ENCODE results near the gene GRN.

The GRN gene

DNA sequence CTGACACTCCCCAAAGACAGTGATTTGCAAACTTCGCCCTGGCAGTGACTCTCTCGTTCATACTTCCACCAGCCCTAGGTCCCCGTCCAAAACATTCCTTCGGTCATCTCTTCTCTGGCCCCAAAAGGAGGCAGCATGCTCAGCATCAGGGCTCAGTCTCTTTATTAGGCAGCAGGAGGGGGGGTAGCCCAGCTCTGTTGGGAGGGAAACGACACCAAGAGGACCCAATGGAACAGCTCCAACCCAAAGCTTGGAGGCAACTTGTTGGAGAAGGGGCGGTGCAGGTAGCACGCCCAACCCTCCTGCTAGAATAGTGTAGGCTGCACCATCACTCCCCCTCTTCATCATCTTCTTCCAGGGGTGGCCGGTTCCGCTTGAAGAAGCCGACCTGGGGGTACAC lies 26.9 kb downstream of the GRN start:
- no peak overlapping the region; the same call in 1 of the 2 replicates for H2AFZ ChIP-seq (ENCODE audit: low read depth, low read length)
- H4K20me1 ChIP-seq (ENCODE audit: insufficient read depth, low read length), result no peaks in the 10 kb centered on the region
- no peaks in the 10 kb centered on the region for H3K4me1 ChIP-seq (ENCODE audit: insufficient read depth, low read length)
- no peak for DNase-seq
- H3K4me2 ChIP-seq (ENCODE audit: insufficient read depth, low read length), result no peak overlapping the region
- no peak overlapping the region for H3K27ac ChIP-seq (ENCODE audit: low read length)
- H3K27me3 ChIP-seq (ENCODE audit: insufficient read depth, low read length, poor library complexity), result no peaks in the 10 kb centered on the region
- H3K4me3 ChIP-seq (ENCODE audit: low read depth in 1 of 2, low read length in 2 of 2), result no peak overlapping the region
- ATAC-seq (ENCODE audit: insufficient read depth, low read depth), result no peak
- TF ChIP-seq, protein P1, sequence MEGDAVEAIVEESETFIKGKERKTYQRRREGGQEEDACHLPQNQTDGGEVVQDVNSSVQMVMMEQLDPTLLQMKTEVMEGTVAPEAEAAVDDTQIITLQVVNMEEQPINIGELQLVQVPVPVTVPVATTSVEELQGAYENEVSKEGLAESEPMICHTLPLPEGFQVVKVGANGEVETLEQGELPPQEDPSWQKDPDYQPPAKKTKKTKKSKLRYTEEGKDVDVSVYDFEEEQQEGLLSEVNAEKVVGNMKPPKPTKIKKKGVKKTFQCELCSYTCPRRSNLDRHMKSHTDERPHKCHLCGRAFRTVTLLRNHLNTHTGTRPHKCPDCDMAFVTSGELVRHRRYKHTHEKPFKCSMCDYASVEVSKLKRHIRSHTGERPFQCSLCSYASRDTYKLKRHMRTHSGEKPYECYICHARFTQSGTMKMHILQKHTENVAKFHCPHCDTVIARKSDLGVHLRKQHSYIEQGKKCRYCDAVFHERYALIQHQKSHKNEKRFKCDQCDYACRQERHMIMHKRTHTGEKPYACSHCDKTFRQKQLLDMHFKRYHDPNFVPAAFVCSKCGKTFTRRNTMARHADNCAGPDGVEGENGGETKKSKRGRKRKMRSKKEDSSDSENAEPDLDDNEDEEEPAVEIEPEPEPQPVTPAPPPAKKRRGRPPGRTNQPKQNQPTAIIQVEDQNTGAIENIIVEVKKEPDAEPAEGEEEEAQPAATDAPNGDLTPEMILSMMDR (IDR thresholded peaks at IDR 0.05; ENCODE audit: borderline replicate concordance, extremely low read depth, low read length, poor library complexity, severe bottlenecking), result no peak
- no peak for TF ChIP-seq EZH2 (IDR thresholded peaks at IDR 0.05; ENCODE audit: borderline replicate concordance, low read depth, low read length, severe bottlenecking)
- no peaks in the 10 kb centered on the region for H3K36me3 ChIP-seq (ENCODE audit: insufficient read depth, low read length)
- H3K9me3 ChIP-seq (ENCODE audit: insufficient read depth, low read length, severe bottlenecking), result no peaks in the 10 kb centered on the region
- H3K79me2 ChIP-seq (ENCODE audit: insufficient read depth, low read length), result no peaks in the 10 kb centered on the region
- no peak overlapping the region for H3K9ac ChIP-seq (ENCODE audit: low read depth, low read length)

DNA sequence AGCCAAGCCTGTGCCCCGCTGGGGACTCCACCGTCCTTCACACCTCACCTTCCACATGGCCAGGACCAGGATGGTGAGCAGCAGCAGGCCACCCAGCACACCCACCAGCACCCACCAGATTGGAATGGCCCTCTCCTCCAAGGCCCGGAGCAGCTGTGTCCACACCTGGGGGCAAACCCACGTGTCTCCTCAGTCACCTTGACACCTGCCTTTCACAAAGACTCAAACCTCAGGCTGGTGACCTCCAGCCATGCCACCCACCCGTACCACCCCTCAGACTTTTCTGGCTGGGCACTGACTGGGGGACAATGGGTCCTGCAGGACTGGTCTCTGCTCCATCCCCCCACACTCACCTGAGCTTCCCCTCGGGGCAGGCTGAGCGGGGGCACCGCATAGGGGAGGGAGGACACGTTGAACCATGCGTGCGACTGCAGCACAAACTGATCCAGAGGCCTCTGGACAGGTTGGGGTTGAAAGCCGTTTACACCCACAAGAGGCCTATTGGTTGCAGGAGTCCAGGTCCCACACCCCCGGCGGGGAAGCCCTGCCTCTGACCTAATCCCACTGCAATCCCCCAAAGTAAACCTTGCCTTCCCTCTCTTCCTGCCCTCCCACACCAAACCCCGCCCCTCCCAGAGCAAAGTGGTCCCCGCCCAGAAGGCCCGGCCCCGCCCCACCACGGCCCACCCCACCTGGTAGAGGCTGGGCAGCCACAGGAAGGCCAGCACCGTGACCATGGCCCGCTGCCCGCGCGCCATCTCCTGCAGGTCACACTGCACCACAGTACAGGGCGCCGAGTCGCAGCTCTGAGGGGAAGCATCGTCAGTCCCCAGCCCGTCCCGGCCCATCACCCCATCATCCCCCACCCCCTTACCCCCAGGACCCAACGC lies 29.4 kb downstream of the GRN start:
- DNase-seq (no peak), ATAC-seq (ENCODE audit: insufficient read depth, low read depth) (no peak)
- Histone ChIP-seq H3K27me3 (ENCODE audit: insufficient read depth, low read length, poor library complexity) (no peaks in the 10 kb centered on the region), H3K9ac (ENCODE audit: low read depth, low read length) (no peak overlapping the region), H4K20me1 (ENCODE audit: insufficient read depth, low read length) (no peaks in the 10 kb centered on the region), H3K4me2 (ENCODE audit: insufficient read depth, low read length) (no peak overlapping the region), H3K9me3 (ENCODE audit: insufficient read depth, low read length, severe bottlenecking) (no peaks in the 10 kb centered on the region), H3K36me3 (ENCODE audit: insufficient read depth, low read length) (no peaks in the 10 kb centered on the region), H3K79me2 (ENCODE audit: insufficient read depth, low read length) (no peaks in the 10 kb centered on the region), H3K4me1 (ENCODE audit: insufficient read depth, low read length) (no peaks in the 10 kb centered on the region), H2AFZ (ENCODE audit: low read depth, low read length) (no peak overlapping the region), H3K27ac (ENCODE audit: low read length) (no peak overlapping the region), H3K4me3 (ENCODE audit: low read depth in 1 of 2, low read length in 2 of 2) (no peak overlapping the region)
- TF ChIP-seq EZH2 (IDR thresholded peaks at IDR 0.05; ENCODE audit: borderline replicate concordance, low read depth, low read length, severe bottlenecking), result no peak
- TF ChIP-seq, protein P1 (IDR thresholded peaks at IDR 0.05; ENCODE audit: borderline replicate concordance, extremely low read depth, low read length, poor library complexity, severe bottlenecking), result no peak

DNA sequence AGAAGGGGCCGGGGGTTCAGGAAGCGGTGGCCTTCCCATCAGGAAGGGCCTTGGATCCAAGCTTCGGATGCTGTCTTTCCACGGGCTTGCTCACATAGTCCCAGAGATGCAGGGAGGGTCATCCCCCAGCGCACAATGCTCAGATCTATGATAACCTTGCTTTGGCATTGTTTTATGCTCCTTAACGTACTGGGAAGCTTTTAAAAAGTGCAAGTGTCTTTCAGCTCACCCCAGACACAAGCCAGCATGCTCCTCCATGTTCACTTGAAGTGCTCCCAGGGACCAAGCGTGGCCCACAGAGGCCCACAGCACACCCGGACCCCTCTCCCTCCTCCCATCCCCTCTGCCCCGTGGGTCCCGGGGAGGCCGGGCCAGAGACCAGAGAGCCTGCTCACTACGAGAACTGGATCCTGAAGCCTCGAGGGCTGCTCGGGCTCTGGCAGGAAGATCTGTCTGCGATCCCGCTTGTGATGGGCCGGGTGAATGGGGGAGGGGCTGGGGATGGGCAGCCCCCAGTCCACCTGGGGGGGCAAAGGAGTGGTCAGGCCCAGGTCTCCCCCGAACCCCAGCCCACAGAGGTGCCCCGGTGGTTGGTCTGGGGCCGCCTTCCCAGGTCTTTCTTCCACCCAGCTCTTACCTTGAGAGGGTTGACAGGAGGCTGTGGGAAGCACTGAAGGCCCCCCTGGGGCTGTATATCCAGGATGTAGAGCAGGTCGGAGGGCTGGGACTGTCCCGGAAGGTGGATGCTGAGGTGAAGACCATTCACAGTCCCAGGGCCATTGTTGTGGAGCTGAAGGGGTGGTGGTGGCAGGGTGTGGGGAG lies 30.3 kb downstream of the GRN start:
- H3K4me1 ChIP-seq (ENCODE audit: insufficient read depth, low read length), result no peaks in the 10 kb centered on the region
- H3K27ac ChIP-seq (ENCODE audit: low read length), result no peak overlapping the region
- ATAC-seq (ENCODE audit: insufficient read depth, low read depth) (no peak), DNase-seq (no peak)
- no peaks in the 10 kb centered on the region for H3K36me3 ChIP-seq (ENCODE audit: insufficient read depth, low read length)
- H2AFZ ChIP-seq (ENCODE audit: low read depth, low read length), result no peak overlapping the region
- H3K4me2 ChIP-seq (ENCODE audit: insufficient read depth, low read length), result no peak overlapping the region
- H3K4me3 ChIP-seq (ENCODE audit: low read depth in 1 of 2, low read length in 2 of 2), result no peak overlapping the region
- H3K9ac ChIP-seq (ENCODE audit: low read depth, low read length), result no peak overlapping the region
- H3K79me2 ChIP-seq (ENCODE audit: insufficient read depth, low read length), result no peaks in the 10 kb centered on the region
- H3K9me3 ChIP-seq (ENCODE audit: insufficient read depth, low read length, severe bottlenecking), result no peaks in the 10 kb centered on the region
- TF ChIP-seq EZH2 (IDR thresholded peaks at IDR 0.05; ENCODE audit: borderline replicate concordance, low read depth, low read length, severe bottlenecking), result no peak
- TF ChIP-seq, protein P1 (IDR thresholded peaks at IDR 0.05; ENCODE audit: borderline replicate concordance, extremely low read depth, low read length, poor library complexity, severe bottlenecking), result no peak
- H4K20me1 ChIP-seq (ENCODE audit: insufficient read depth, low read length), result no peaks in the 10 kb centered on the region
- no peaks in the 10 kb centered on the region for H3K27me3 ChIP-seq (ENCODE audit: insufficient read depth, low read length, poor library complexity)
